Activated CD8-positive, alpha-beta memory T cell treated with anti-CD3 and anti-CD28 coated beads for 48 hours (primary cell): ENCODE measurements around the gene PPP1R10.
A peak's percentile ranks its signal among the peaks of the same experiment; 100 is the strongest.

Source experiments
- DNase-seq, 3 experiments: peaks; one replicate each; pipeline ENCODE4 v3.0.0-alpha.2; 2020; ENCODE audit warnings: low read depth in 2 of 3, low spot score in 2 of 3

The PPP1R10 gene

DNA sequence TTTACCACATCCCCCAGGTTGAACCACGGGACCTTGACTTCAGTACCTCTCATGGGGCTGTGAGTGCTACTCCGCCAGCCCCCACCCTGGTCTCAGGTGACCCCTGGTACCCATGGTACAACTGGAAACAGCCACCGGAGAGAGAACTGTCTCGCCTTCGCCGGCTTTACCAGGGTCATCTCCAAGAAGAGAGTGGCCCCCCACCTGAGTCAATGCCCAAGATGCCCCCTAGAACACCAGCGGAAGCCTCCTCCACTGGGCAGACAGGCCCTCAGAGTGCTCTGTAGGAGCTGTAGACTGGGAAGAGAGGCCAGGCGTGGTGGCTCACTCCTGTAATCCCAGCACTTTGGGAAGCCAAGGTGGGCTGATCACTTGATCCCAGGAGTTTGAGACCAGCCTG is 8.5 kb upstream of the PPP1R10 start:
- no peak for DNase-seq

DNA sequence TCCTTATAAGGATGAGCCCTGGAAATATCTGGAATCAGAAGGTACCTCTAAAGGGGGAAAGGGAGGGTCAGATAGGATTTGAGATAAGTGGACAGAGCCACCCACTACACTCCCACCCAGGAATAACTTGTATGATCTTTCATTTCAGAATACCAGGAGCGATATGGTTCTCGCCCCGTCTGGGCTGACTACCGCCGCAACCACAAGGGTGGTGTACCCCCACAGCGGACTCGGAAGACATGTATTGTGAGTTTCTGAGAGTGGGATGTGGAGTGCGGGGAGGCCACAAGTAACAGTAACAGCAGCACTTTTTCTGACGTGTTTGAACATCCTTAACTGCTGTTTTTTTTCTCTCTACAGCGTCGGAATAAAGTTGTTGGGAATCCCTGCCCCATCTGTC is 2.5 kb upstream of the PPP1R10 start:
- no peak for DNase-seq

DNA sequence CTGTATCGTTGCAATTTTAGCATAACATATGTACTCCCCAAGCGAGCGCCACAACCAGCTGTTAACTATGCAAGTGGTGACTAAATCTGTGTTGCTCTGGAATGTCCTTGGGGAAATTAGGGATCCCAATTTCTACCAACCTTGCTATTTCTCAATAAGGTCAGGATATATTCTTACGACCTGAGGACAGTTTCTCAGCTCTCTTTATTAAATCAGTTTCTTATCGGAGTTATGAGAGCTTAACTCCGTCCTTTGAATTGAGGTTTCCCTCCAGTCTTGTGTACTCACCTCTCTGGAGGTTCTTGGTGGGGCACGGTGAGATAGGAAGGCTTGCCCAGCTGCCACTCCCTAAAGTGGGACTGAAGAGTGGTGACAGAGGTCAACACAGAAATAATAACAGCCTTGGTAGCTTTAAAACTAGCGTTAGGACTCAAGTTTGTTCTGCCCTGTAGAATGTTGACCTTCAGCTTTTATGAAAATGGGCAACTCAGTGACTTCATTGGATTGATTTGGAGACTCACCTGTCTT is 1.3 kb upstream of the PPP1R10 start:
- no peak for DNase-seq

DNA sequence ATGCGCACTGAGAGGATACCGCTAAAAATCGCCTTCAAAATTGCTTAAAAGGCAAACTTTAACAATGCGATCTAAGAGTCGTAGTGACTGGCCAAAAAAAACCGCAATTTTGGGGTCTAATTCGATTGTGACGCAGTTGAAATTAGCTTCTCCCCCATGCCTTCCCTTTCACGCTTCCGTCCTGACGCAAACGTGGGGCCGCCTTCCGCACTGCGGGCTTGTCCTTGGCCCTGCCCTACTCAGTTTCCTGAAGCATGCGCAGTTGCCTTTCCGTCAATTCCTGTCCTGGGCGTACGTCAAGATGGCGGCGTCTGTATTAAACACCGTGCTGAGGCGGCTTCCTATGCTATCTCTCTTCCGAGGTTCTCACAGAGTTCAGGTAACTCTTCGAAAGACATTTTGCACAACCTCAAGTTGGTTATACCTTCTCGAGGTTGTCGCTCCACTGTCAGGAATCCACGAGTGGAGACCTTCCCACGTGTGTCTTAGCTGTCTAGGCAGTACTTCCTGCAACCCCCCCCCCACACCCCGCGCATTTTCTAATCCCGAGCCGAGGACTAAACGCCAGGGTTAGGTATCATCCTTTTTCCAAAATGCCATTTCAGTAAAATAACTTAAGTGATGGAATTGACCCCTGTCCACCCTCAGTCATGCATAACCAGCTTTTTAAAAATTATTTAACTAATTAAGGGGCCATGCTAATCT is 674 bp upstream of the PPP1R10 start, which contains the start of gene MRPS18B:
MRPS18B (plus strand) TSS at position 276 of the 705 bp plus-strand sequence; CDS start at position 302, 26 bp downstream.
- DNase-seq = peak; percentile 71 to 93 (median 88)

DNA sequence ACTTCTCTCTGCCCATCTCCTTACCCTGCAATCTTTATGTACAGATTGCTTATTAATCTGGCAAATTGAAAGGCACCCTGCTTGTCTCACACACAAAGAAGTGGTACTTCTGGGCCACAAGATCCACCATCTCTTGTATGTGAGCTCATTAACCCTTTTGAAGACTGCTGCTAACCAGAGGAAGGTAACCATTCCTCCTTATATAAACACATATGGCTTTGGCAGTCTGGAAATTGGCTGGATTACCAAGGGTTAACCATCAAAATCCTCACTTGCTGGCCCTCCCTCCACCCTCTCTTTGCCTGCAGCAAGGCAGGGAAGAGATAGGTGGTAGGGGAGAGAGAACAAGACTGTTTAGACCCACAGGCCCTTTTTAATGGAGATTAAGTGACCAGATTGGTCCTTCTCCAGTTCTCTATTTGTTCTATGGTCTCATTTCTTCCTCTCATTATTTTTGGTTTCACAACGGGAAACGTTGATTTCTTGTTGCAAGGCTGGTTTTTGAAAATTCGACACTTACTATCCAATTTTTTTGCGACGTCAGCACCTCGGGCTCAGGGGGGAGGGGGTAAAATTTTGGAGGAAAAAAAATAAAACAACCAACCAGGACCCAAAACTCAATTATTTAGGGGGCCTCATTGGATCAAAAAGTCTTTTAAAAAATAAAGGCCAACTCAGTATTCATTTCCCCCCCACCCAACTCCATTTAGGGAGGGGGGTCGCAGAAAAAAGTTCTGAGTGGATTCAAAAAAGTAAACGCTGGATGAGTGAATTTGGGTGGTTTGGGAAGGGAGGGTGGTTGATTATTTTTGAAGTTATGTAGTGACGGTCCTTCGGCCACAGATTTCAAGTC is 859 bp downstream of the PPP1R10 start:
- DNase-seq = no peak

DNA sequence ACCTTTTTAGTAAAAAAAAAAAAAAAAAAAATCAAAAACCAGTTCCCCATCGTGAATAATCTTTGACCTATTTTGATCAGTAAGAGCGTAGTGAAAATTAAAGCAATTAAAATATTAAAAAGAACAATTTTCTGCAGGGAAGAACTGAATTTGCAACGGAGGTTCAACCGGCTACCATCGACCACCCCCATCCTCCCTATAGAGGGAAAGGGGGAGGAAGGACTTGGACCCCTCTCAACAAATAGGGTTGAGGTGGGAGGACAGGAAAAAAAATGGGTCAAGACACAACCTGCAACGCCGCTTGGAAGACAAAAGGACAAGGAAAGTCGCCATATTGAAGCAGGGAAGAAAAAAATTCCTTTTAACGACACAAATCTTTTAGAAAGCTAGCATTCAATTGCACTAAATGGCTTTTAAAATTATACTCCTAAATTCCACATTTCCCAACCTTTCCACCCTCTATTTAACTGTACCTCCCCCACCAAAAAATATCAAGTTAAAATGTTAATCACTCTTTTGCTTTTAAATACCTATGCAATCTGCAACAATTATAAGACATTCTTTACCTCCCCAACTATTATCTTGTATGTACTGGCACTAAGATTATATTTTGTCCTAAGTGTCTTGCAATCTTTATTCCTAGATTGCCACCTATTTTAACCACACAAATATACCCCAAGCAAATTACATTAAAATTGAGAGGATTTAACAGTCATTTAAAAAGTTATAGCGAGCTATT is 1.7 kb downstream of the PPP1R10 start:
- DNase-seq = no peak

DNA sequence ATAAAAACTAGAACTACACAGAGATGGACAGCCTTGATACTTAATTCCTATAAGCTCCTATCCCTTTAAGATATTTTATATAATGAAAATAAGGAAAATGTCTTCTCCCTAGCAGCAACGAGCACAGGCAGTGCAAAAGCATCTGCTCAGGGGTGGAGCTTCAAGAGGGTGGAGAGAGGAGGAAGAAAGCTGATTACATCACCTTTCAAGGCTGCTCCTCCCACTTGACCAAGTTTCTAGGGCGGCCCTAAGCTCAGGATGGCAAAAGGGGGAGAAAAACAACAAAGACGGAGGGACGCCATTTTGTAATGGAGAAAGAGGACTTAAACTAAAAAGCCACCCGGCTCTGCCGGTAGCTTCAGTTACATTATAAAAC is 2.2 kb downstream of the PPP1R10 start:
- DNase-seq = peak; percentile 28 to 54 (median 53)

DNA sequence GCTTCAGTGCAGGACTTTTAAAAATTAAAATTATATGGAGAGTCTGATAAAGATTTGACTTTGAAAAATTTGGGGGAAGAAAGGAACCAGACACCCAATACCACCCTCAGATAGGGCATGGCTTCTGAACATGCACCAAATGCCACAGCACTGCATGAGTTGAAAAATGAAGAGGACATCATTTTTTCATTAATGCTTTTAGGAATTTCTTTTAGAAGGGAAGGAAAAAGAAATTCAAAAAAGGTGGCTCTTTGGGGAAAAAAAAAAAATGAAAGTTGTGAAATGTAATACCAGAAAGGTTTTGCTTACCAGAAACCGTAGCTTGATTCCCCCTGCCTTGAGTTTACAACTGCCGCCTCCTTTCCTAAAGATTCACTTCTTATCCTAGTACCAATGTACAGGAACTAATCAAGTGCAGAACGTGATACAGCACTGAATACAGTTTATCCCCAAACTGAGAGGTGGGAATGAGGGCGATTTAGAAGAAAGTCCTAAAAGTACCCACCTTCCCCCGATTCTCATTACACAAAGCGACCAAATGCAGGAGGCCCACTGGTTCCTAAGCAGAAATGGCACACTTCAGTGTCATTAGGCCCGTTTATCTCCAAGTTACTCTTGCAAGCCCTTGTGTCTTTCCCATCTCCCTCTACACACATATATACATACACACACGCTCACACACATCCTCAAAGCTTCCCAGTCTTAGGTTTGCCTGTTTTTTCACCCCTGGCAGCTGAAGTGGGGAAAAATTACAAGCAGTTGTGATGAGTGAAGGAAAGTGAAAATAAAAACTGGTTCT is 2.8 kb downstream of the PPP1R10 start:
- DNase-seq = no peak

DNA sequence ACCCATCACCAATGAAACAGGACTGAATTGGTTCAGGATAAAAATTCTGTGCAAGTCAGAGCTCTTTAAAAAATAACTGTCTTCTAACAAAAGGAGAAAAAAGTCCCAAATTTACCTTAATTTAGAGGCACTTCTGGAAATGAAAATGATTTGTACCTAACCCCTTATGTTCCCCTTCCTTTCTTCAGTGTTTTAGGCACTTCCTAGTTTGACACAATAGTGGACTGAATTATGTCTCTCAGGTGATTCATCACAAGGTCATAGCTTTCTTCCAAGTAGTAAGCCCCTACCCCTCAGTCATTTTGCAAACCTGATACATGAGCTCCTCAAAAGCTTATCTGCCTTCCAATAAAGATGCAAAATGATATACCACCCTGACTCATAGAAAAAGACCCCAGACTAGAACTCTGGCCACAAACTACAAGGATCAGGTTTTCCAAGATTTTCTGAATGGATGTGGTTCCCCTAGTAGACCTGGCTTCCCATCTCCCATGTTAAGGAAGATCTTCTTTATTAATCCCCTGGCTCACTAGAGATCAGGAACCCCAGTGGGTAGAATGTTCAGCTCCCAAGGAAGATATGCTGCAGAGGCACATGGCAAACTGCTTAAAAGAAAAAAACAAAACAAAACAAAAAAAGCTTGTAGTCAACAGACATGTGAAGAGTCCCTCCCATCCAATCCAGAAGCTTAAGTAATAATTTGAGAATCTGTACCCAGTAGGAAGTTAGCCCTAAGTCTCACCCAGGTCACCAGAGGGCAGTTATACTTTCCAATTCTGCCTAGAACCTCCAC is 3.6 kb downstream of the PPP1R10 start:
- no peak for DNase-seq

DNA sequence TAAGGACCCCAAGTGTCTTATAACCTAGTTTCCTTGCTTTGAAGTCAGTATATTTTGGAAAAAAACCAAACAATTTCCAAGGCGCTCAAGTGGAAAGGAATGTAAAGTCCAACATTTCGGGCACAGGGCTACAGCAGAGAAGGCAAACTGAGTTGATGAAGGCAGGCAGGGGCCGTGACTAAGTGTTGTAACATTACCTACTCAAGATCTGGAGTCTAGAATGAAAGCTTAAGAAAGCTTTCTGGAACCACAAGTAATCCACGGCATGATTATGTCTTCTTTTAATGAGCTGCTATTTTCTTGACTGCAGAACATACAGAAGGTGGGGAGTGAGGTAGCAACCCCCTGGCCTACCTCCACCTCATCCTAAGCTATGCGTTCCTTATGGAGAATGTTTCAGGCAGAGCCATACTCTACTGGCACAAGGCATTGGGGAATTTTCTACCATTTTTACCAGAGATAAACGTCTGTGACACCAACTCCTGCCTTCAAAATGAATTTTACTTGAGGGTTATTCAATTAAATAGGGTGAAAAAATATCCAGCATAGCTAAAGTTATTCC is 4.3 kb downstream of the PPP1R10 start:
- DNase-seq = no peak

DNA sequence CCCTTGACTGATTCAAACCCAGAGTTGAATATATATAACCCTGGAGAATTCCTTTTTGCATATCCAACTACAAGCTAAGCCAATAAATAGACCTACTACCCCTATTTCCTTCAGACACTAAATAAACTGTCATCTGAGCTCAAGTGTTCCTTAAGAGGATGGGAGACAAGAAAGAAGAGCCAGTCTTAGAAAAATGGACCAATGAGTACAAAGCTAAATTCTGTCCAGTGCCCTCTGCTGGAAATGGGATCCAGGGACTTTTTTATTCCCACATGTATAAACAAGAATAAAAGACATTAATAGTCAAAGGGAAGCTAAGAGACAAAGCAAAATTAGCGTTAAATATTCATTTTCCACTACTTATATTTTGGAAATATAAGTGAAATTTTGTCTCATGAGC is 4.8 kb downstream of the PPP1R10 start:
- no peak for DNase-seq

DNA sequence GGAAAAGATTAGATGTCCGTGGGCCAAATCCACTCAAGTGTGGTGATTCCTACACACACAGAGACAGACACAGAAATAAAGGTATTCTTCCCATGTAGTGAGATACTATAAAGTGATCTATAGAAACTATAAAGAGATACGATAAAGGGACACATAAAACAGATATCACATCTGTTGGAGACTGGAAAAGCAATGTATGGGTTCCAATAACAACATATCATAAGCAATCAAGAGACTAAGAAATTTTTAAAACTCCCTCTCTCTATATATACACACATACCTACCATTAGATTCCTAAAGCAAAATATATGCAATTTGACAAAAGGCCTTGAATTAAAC is 5.2 kb downstream of the PPP1R10 start:
- no peak for DNase-seq

DNA sequence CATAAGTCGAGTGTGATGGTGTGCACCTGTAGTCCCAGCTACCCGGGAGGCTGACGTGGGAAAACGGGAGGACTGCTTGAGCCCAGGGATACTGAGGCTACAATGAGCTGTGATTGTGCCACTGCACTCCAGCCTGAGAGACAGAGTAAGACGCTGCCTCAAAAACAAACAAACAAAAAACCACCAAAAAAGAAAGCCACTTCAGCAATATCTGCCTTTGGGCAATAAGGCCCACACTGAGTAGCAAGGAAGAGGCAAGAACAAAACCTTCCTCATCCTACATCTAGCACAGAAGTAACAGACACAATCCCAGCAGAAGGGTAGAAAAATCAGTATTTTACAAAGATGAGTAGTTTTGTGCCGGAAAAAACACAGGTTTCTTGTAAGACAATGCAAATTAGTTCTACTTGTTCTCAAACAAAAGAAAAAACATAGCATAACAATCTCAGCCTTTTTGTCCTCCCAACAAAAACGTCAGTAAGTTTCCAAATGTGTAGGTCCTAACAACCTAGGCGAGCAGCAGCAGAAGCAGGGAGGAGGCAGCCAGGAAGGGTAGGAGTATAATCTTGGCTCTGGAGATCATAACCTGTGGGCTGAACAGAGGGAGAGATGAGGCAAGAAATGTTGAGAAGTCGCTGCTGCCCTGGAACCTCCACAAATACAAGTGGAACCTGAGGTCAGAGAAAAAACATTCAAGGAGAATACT is 5.7 kb downstream of the PPP1R10 start:
- DNase-seq = no peak

DNA sequence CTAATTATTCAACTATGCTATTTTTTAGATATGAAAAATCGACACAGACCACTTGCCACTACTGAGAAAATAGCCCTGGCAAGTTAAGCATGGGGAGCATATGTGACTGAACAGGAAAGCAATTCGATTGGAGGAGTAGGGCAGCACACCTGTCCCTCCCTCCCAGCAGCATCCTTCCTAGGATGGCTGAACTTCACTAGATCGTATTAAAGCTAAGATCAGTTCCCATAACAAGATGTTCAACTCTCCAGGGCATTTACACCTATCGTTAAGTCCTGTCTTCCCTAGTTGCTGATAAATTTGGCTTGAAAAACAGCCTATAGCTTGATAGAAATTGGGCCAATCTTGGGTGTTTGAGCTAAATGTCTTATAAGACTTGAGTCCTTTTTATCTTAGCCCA is 7.0 kb downstream of the PPP1R10 start:
- no peak for DNase-seq

DNA sequence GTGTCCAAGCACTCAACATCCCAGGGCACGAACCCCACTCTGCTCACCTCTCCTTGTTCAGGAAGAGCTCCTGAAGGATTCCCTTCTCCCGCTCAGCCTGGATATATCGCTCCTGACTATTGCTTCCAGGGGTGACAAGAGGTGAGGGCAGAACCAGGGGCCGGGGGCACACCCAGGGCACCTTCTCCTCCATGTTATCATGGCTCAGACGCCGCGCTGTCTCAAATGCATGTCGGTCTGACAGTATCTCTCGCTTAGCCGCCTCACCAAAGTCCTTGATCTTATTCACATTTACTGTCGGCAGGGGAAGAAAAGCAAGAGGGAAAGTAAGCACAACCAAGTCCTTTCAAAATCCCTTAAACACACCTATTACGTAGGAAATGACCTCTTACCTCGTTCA is 13.1 kb downstream of the PPP1R10 start:
- no peak for DNase-seq

DNA sequence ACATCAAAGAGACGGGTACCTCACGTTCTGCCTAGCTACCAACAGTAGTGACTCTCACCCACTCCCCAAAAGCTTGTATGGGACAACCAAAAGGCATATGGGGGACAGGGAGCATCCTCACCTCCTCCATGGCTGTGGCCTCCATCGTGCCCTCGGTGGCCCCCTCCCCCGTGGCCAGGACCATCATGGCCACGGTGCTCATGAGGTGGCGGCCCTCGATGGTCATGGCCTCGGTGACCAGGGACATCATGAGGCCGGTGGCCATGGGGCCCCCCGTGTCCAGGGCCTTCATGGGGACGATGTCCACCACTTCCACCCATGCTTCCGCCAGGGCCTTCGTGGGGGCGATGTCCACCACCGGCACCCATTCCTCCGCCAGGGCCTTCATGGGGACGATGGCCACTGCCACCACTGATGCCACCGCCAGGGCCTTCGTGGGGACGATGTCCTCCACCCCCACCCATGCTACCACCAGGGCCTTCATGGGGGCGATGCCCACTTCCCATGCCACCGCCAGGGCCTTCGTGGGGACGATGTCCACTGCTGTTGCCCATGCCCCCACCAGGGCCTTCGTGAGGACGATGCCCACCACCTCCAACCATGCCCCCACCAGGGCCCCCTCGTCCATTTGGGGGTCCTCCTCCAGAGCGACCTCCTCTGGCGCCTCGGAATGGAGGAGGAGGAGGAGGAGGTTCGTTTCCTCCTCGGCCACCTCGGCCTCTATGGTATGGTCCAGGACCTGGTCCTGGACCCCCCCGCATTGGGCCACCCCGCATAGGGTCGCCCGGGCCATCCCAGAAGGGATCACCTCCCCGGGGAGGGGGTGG is 15.0 kb downstream of the PPP1R10 start:
- DNase-seq = no peak

DNA sequence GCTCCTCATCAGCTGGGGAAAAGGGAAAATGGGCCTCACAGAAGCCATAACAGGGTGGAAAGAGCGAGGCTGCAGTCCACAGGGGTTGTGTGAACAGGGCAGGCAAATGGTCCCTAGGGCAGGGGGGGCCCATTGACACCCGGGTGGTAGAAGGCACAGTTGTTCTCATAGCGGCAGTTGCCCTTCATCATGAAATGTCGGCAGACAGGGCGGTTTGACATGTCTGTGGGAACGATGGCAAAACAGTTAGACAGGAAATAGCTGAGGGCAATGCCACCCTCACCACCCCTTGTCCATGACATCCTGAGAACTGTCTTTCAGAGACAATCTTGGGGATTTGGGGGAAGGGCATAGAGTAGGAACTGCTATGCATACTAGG is 15.6 kb downstream of the PPP1R10 start:
- DNase-seq = no peak

DNA sequence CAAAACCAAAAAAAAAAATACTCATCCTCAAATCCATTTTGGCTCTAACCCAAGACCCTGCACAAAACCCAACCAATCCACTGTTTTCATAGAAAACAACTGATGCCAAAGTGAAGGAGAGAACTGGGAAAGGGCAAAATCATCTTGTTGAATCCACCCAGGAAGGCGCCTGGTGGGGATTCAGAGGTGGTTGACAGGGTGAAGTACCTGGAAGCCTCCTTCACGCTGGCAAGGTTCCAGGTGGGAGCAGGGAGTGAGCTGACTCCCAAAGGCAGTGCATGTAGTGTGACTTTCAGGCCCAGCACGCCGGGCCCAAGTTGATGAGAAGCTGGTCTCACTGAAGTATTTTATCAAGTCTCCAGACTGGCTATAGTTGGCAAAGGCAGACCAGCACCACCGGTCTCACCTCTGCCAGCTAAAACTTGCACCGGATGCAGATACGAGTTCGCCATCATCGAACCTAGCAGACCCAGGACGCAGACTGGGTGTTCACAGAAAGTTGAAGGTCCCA is 16.5 kb downstream of the PPP1R10 start:
- DNase-seq = no peak
